Measurements from ENCODE around the gene DOK6. TPM values are rescaled to one million over a fixed set of nuclear protein-coding genes. Genes with fewer than 3 reads are reported as not detected.
"Not testable (repeated sequence)": the region's sequence is repeated elsewhere in the genome, so short reads cannot be mapped to it uniquely, and the experiment has no call there.

Gene DOK6
- polyA plus RNA-seq, 1 donor: 3.5 TPM

DNA sequence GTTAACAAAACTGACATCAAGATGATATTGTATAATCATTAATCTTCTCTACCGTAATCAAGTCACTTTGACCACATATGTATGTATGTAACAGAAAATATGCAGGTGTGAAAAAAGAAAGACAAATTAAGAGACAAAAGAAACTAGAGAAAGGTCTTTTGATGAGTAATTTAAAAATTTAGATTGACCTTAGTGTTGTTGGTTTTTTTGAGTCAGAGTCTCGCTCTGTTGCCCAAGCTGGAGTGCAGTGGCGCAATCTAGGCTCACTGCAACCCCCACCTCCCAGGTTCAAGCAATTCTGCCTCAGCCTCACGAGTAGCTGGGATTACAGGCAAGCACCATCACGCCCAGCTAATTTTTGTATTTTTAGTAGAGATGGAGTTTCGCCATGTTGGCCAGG, 464.1 kb downstream of the DOK6 start:
- DNase-seq (ENCODE audit: low read depth): not testable (repeated sequence)

- DNase-seq (ENCODE audit: low read depth): no peak
Observed at GRCh38 chr18:69865776-69866175, 465.1 kb downstream of the DOK6 start.

- DNase-seq (ENCODE audit: low read depth): no peak
Observed at GRCh38 chr18:69866212-69866611, 465.5 kb downstream of the DOK6 start.

- DNase-seq (ENCODE audit: low read depth): no peak
Observed at GRCh38 chr18:69870736-69871135, 470.0 kb downstream of the DOK6 start.

DNA sequence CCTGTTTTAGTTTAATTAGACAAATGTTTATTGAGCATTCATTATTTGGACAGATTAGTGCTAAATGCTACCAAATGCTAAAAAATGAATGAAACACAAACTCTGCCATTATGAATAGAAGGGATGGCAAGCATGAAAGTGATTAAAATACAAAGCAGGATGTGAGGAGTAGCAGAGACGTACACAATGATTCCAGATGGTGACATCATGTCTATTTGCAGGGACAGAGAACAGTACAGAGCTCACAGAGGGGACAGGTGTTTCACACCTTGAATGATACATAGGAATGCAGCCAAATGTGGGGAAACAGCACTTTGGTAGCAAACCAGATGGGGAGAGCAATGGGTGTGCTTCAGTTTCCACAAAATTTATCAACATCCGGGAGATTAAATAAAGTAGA, 470.7 kb downstream of the DOK6 start:
- no peak for DNase-seq (ENCODE audit: low read depth)

- no peak for DNase-seq (ENCODE audit: low read depth)
Observed at GRCh38 chr18:69872661-69873060, 472.0 kb downstream of the DOK6 start.

DNA sequence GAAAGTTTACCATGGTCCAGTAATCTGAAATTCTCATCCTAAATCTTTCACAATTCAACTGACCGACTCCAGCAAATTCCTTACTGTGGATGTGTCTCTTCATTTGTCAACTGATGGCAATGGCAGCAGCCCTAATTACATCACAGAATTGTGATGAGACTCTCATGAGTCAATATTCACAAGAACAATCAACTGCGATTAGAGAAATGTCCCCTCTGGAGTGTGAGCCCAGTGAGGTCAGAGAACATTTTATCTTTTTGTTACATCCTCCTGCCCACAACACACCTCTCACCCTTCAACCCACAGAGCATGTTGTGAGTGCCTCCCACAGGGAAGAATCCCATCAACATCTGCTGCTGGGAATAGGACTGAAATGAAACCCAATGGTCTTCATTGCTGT, 473.4 kb downstream of the DOK6 start:
- no peak for DNase-seq (ENCODE audit: low read depth)

GRCh38 chr18:69876490-69876889, 475.8 kb downstream of the DOK6 start:
- no peak for DNase-seq (ENCODE audit: low read depth)

- no peak for DNase-seq (ENCODE audit: low read depth)
Observed at GRCh38 chr18:69878213-69878933, 477.7 kb downstream of the DOK6 start.

DNA sequence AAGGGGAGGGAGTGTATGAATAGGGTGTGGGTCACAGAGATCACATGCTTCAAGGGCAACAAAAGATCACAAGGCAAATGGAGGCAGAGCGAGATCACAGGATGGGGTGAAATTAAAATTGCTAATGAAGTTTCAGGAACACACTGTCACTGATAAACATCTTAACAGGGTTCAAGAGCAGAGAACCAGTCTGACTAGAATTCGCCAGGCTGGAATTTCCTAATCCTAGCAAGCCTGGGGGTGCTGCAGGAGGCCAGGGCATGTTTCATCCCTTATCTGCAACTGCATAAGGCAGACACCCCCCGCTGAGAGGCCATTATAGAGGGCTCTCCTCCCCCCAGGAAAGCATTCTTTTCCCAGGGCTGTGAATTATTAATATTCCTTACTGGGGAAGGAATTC, 478.4 kb downstream of the DOK6 start:
- DNase-seq (ENCODE audit: low read depth): not testable (repeated sequence)

DNA sequence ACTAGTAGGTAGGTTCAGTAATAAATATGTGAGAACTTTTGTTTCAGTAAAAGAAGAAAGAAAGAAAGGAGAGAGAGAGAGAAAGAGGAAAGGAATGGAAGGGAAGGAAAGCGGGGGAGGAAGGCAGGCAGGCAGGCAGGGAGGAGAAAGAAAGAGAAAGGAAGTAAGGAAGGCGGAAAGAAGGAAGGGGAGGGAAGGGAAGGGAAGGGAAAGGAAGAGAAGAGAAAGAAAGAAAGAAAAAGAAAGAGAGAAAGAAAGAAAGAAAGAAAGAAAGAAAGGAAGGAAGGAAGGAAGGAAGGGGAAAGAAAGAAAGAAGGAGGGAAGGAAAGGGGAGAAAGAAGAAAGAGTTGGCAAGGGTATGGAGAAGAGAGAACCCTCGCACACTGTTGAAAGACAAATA, 479.4 kb downstream of the DOK6 start:
- DNase-seq (ENCODE audit: low read depth): no peak

DNA sequence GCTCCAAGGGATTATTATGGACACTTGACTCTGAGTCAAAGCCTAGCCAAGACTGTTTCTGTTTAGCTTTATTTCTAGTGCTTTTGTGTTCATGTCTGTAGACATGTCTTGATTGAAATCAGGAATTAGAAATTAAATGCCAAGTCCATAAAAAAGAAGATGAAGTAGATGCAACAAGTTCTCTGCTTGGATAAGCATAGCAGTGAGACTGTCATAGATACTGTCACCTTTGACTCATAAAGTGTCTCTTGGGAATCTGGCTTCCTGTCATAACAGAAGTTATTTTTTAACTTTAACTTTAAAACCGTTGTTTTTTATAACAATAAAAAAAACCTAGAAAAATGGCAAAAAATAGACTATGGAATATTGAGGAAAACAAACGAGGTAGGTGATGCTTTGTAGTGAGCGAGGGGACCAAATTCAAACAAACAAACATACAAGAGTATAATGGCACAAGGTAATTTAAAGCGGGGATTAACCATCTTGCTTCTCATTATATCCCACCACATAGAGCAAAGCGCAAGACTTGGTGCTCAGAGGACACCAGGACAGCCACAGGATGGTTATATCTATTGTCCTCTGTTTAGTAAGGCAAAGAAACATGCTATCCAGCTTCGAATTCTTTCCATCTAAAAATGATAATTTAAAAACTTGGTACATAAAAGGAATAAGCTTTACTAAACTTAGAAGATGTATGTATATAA, 482.4 kb downstream of the DOK6 start:
- no peak for DNase-seq (ENCODE audit: low read depth)

- no peak for DNase-seq (ENCODE audit: low read depth)
Observed at GRCh38 chr18:69883781-69884180, 483.1 kb downstream of the DOK6 start.

- no peak for DNase-seq (ENCODE audit: low read depth)
Observed at GRCh38 chr18:69885355-69885754, 484.7 kb downstream of the DOK6 start.

GRCh38 chr18:69885841-69886531, 485.3 kb downstream of the DOK6 start:
- no peak for DNase-seq (ENCODE audit: low read depth)

DNA sequence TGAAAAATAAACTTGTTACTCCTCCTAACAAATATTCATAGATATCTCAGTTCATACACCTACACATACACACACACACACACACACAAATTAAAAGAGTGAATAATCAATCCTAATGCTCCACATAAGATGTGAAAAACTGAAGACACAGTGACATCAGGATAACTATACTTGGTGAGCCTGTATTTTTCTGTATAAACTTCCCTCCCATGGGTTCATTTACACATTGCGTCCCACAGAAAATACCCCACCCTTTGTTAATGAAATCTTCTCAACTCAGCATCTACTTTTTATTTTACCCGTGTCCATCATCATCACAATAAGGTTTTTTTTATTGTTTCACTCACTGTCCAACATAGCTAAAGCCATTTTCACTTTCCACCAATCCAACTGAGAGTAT, 486.6 kb downstream of the DOK6 start:
- DNase-seq (ENCODE audit: low read depth): no peak

GRCh38 chr18:69889009-69889408, 488.3 kb downstream of the DOK6 start:
- DNase-seq (ENCODE audit: low read depth): no peak

GRCh38 chr18:69890558-69890957, 489.9 kb downstream of the DOK6 start:
- no peak for DNase-seq (ENCODE audit: low read depth)

GRCh38 chr18:69894467-69894866, 493.8 kb downstream of the DOK6 start:
- DNase-seq (ENCODE audit: low read depth): no peak

GRCh38 chr18:69895066-69896047, 494.7 kb downstream of the DOK6 start:
- DNase-seq (ENCODE audit: low read depth): no peak

DNA sequence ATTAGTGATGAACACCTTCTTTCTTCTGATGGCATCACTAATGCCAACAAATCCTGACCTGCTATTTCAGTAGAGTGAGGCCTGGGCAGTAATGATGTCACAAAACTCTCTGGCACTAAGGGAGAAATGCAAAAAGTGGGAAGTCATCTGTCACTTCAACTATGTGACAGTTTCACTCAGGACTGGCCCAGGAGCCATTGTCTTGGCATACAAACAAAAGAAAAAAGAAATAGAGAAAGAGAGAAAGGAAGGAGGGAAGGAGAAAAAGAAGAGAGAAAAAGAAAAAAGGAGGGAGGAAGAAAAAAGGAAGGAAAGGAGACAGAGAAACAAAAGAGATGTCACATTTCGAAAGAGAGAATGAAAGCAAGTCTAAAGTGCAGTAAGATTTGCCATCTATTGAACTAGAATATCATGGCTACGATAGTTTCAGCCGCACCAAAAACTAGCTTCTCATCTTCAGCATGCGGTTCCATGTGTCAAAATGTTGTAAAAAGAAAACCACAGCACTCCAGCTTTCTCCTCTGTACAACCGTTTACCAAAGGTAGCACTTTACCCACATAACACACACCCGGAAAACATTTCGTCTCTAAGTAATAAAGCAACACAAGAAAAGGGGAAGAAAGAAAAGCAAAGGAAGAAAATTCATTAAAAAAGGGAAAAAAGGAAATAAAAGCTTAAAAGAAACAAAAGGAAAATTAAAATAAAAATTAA, 496.9 kb downstream of the DOK6 start:
- DNase-seq (ENCODE audit: low read depth): no peak

Measured in forelimb muscle (tissue), 1 donor.